Fibroblast of mammary gland (primary cell): ENCODE results near the gene FKBP15.

Source experiments
- DNase-seq: peaks from one replicate; pipeline ENCODE4 v3.0.0-alpha.2; 2010; ENCODE audit warnings: low read depth
- H3K4me3 ChIP-seq: 2 replicates; pipeline ENCODE4 v1.5.1; 2011; ENCODE audit warnings: low read depth, mild to moderate bottlenecking, low read length, moderate library complexity; ENCODE audit not compliant: control insufficient read depth
- TF ChIP-seq, protein P1 (sequence below): conservative IDR thresholded peaks from 2 replicates; pipeline ENCODE4 v1.5.1; 2011; ENCODE audit warnings: low read depth, low read length, inconsistent platforms; ENCODE audit not compliant: control insufficient read depth, insufficient read depth

Gene FKBP15

DNA sequence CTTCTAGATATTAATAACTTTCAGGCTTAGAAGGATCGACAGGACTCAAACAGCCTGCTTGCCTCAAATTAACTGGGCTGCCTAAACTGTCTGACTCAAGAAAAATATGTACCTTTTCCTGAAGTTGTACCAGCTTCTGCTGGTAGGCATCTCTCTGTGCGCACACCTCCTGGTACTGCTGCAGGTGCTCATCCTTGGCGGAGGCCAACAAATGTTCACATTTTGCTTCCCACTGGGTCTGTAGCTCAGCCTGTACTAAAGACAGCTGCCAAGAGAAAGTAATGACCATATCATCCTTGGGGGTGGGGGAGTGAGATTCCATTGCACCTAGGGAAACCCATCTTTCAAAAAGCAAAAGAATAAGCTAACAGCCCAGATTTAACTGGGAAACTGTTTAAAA, 47.7 kb downstream of the FKBP15 start:
- no peak overlapping the region for H3K4me3 ChIP-seq
- DNase-seq, result no peak
- TF ChIP-seq, protein P1, sequence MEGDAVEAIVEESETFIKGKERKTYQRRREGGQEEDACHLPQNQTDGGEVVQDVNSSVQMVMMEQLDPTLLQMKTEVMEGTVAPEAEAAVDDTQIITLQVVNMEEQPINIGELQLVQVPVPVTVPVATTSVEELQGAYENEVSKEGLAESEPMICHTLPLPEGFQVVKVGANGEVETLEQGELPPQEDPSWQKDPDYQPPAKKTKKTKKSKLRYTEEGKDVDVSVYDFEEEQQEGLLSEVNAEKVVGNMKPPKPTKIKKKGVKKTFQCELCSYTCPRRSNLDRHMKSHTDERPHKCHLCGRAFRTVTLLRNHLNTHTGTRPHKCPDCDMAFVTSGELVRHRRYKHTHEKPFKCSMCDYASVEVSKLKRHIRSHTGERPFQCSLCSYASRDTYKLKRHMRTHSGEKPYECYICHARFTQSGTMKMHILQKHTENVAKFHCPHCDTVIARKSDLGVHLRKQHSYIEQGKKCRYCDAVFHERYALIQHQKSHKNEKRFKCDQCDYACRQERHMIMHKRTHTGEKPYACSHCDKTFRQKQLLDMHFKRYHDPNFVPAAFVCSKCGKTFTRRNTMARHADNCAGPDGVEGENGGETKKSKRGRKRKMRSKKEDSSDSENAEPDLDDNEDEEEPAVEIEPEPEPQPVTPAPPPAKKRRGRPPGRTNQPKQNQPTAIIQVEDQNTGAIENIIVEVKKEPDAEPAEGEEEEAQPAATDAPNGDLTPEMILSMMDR, result no peak

DNA sequence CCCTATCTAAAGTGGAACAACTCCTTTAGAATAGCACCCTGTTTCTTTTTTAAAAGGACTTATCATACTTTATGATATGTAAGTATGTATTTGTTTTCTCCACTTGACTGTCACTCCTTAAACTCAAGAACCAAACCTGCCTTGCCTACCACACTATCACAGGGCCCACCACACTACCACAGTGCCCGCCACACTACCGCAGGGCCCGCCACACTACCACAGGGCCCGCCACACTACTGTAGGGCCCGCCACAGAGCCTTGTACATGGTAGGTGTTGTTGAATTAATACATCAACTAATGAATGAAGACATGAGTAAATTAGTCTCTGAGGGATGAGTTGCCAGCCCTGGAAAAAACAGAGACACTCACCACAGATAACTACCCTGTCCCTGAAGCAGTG, 52.3 kb downstream of the FKBP15 start:
- no peak for DNase-seq
- no peak overlapping the region for H3K4me3 ChIP-seq
- TF ChIP-seq, protein P1, result no peak

DNA sequence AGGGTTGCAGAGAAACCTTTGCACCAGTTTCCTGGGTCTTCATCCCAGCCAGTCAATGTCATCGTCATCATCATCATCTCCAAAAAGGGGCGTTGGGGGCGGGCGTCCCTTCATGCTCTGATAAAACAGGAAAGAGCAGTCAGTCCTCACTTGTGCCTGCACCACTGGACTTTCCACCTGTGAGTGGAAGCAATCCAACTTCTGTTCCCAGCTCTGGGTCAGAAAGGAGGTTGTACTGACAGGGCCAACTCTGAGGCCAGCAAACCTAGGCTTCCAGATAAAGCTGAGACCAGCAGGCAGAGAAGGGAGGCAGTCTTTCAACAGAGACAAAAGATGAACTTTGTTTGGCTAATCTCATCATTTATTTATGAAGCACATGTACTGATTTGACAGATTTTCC, 55.0 kb downstream of the FKBP15 start:
- DNase-seq, result no peak
- TF ChIP-seq, protein P1, result no peak
- H3K4me3 ChIP-seq, result no peak overlapping the region

DNA sequence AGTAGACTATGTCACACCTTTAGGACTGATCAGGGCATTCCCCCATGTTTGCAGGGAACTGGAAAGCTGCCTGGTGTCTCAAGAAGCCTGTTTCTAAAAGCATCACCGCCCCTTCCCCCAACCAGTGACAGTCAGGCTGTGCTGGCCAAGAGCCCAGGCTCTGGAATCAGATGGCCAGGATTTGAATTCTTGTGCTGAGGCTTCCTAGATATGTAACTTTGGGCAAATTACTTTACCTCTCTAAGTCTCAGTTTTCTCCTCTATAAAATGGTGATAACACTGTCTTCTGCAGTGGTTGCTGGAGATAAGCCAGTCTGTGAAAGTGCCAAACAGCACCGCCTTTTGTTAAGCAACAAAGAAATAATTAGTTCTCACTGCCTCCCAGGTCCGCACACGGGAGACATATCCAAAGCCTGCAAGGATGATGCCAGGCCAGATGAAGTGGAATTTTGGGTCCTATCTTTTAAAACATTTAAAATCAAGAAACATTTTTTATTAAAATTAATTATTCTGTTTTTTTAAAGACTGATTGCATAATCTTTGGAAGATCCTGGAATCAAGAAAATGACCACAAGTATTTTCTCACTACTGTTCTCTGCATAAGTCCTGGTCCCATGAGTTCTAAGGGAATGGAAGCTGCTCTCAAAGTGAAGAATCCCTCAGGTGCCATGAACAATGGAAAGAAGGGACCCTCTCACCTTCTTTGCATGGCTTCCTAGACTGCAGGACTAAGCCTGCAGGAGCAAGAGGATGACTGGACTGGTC, 56.4 kb downstream of the FKBP15 start:
- H3K4me3 ChIP-seq, result no peak overlapping the region
- TF ChIP-seq, protein P1, result no peak
- DNase-seq, result peak; percentile 59

DNA sequence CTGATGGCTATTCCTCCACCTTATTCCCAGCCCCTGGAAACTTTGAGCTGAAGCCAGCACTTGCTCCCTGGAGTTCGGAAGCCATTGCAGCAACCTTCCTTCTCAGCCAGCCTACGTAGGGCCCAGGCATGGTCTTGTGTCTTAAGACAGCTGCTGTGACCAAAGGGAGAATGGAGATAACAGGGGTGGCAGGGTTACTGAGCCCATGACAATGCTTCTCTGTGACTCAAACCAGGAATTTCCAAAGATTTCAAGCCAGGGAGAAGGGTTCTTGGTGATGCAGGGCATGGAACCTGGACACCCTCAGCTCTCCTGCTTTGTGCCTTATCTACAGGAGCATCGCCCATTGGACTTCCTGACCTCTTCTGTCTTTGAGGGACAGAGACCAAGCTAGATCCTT, 58.1 kb downstream of the FKBP15 start:
- no peak overlapping the region for H3K4me3 ChIP-seq
- no peak for DNase-seq
- TF ChIP-seq, protein P1, result no peak

DNA sequence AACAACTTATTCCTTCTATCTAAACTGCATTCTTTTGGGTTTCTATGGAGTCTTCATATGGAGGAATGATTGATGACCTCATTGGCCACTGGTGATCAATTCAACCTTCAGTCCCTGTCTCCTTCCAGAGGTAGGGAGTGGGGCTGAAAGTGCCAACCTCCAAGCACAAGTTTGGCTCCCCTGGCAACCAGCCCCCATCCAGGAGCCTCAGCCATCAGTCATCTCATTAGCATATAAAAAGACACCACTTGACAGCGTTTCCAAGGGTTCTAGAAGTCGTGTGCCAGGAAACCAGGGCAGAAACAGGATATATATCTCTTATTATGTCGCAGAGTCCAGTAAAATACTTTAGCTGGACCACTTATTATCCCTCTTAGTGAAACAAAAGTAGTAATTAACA, 60.5 kb downstream of the FKBP15 start:
- H3K4me3 ChIP-seq, result no peak overlapping the region
- DNase-seq, result no peak
- TF ChIP-seq, protein P1, result no peak
